WTC11 (cell line): Measurements from ENCODE around the gene UBE2N. TPM values are rescaled to one million over a fixed set of nuclear protein-coding genes. Genes with fewer than 3 reads are reported as not detected.

Source experiments
- ATAC-seq: fragments of 200-7000 bp; cut with Tn5 transposase; 2 replicates; pipeline ENCODE4 v1.10.0; 2021; ENCODE audit warnings: mild to moderate bottlenecking, moderate library complexity
- CTCF ChIA-PET: fragments of 300-600 bp; sonication (Branson Sonifier 250); formaldehyde crosslinking; loops from one replicate; lab custom pipeline; 2021; ENCODE audit warnings: antibody characterized with exemption; lab: Charles Lee
- POLR2A ChIA-PET: fragments of 350-600 bp; sonication (Branson Sonifier 250); formaldehyde crosslinking; loops from one replicate; lab custom pipeline; 2021; ENCODE audit warnings: antibody characterized with exemption; lab: Charles Lee
- DNase-seq: peaks from one replicate; pipeline ENCODE4 v3.0.0; 2021; ENCODE audit warnings: low spot score
- H3K27ac Mint-ChIP-seq: 2 replicates; pipeline ENCODE4 v1.8.0; 2021; ENCODE audit warnings: mixed read lengths
- H3K27me3 Mint-ChIP-seq: 2 replicates; pipeline ENCODE4 v1.8.0; 2021; ENCODE audit warnings: low read depth, mild to moderate bottlenecking, moderate library complexity, mixed read lengths
- H3K36me3 Mint-ChIP-seq: 2 replicates; pipeline ENCODE4 v1.8.0; 2021; ENCODE audit warnings: mixed read lengths
- H3K4me1 Mint-ChIP-seq: 2 replicates; pipeline ENCODE4 v1.8.0; 2022; ENCODE audit warnings: mixed read lengths
- H3K4me3 Mint-ChIP-seq: 2 replicates; pipeline ENCODE4 v1.8.0; 2021; ENCODE audit warnings: mild to moderate bottlenecking, moderate library complexity, mixed read lengths
- H3K9me3 Mint-ChIP-seq: 2 replicates; pipeline ENCODE4 v1.8.0; 2021; ENCODE audit warnings: mixed read lengths
- AFF4 ChIP-seq: sonication (generic); formaldehyde crosslinking; IDR thresholded peaks from 2 replicates; pipeline ENCODE4 v1.8.1; 2023; ENCODE audit warnings: mild to moderate bottlenecking, missing genetic modification reagents, borderline replicate concordance
- ATF2 ChIP-seq: sonication (generic); formaldehyde crosslinking; IDR thresholded peaks from 2 replicates; pipeline ENCODE4 v1.8.1; 2022; ENCODE audit warnings: low read depth, missing genetic modification reagents, borderline replicate concordance
- CREM ChIP-seq: sonication (generic); formaldehyde crosslinking; IDR thresholded peaks from 2 replicates; pipeline ENCODE4 v1.8.1; 2022; ENCODE audit warnings: mild to moderate bottlenecking, missing genetic modification reagents, moderate library complexity
- ELF4 ChIP-seq: sonication (generic); formaldehyde crosslinking; IDR thresholded peaks from 2 replicates; pipeline ENCODE4 v1.8.1; 2022; ENCODE audit warnings: low read depth, mild to moderate bottlenecking, moderate library complexity, missing genetic modification reagents
- ESRRA ChIP-seq: sonication (generic); formaldehyde crosslinking; IDR thresholded peaks from 2 replicates; pipeline ENCODE4 v1.8.1; 2022; ENCODE audit warnings: mild to moderate bottlenecking, missing genetic modification reagents, borderline replicate concordance
- GABPB1 ChIP-seq: sonication (generic); formaldehyde crosslinking; IDR thresholded peaks from 2 replicates; pipeline ENCODE4 v1.8.1; 2023; ENCODE audit warnings: mild to moderate bottlenecking, missing genetic modification reagents
- GRHL2 ChIP-seq: fragments of 250-450 bp; sonication (Bioruptor Pico); IDR thresholded peaks from 2 replicates; pipeline ENCODE4 v1.8.0; 2022; ENCODE audit warnings: mild to moderate bottlenecking, moderate library complexity; ENCODE audit not compliant: insufficient replicate concordance, severe bottlenecking
- JUN ChIP-seq: sonication (generic); formaldehyde crosslinking; IDR thresholded peaks from 2 replicates; pipeline ENCODE4 v1.8.0; 2023; ENCODE audit warnings: mild to moderate bottlenecking, missing genetic modification reagents
- NR2C2 ChIP-seq: sonication (generic); formaldehyde crosslinking; IDR thresholded peaks from 2 replicates; pipeline ENCODE4 v1.8.0; 2022; ENCODE audit warnings: mild to moderate bottlenecking, missing genetic modification reagents
- NR3C1 ChIP-seq: sonication (generic); formaldehyde crosslinking; conservative IDR thresholded peaks from 2 replicates; pipeline ENCODE4 v1.8.1; 2023; ENCODE audit warnings: low read depth, mild to moderate bottlenecking, missing genetic modification reagents
- RELA ChIP-seq: sonication (generic); formaldehyde crosslinking; IDR thresholded peaks from 2 replicates; pipeline ENCODE4 v1.8.1; 2022; ENCODE audit warnings: missing genetic modification reagents, mild to moderate bottlenecking, borderline replicate concordance
- SMAD3 ChIP-seq: sonication (generic); formaldehyde crosslinking; IDR thresholded peaks from 2 replicates; pipeline ENCODE4 v1.8.0; 2022; ENCODE audit warnings: missing genetic modification reagents, mild to moderate bottlenecking, borderline replicate concordance
- SP1 ChIP-seq: sonication (generic); formaldehyde crosslinking; conservative IDR thresholded peaks from 2 replicates; pipeline ENCODE4 v1.8.1; 2022; ENCODE audit warnings: missing genetic modification reagents
- ZNF396 ChIP-seq: fragments of 250-450 bp; sonication (Bioruptor Pico); IDR thresholded peaks from 2 replicates; pipeline ENCODE4 v1.8.0; 2021; ENCODE audit warnings: mild to moderate bottlenecking, moderate library complexity, borderline replicate concordance
- total RNA-seq: library from RNA; stranded (reverse); gene quantifications from 3 replicates; pipeline ENCODE4 v1.2.3, GENCODE V29; 2021
- TF ChIP-seq, protein P1 (sequence below): sonication (generic); formaldehyde crosslinking; IDR thresholded peaks from 2 replicates; pipeline ENCODE4 v1.8.1; 2022; ENCODE audit warnings: mild to moderate bottlenecking, moderate library complexity, missing genetic modification reagents

UBE2N gene
- total RNA-seq, 1 experiment from 2014 or later: 195 TPM

DNA sequence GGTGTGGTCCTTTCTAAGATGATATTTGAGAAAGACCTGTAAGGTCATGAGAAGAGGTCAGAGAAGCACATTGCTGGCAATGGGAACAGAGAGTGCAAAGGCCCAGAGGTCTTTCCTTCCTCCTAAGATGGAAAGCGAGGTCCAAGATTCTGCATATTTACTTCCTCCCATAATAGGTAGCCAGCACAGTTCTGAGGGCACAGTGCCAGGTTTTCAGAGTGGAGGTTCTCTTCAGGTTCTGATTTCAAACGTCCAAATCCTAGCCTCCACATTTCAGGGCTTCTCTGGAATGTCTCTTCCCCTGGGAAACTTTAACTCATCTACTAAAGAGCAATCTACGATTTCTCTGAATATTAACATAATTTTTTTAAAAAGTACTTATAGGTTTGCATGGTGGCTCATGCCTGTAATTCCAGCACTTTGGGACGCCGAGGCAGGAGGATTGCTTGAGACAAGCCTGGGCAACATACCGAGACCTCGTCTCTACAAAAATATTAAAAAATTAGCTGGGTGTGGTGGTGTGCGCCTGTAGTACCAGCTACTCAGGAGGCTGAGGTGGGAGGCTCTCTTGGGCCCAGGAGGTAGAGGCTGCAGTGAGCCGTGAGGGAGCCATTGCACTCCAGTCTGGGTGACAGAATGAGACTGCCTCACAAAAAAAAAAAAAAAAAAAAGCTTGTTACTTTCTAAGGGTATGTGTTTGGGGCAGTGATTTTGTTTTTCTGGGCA lies 25.0 kb upstream of the UBE2N start:
- DNase-seq: no peak
- H3K27me3 Mint-ChIP-seq: no peaks in the 10 kb centered on the region; the same call in 1 of the 2 replicates
- no peak overlapping the region for H3K27ac Mint-ChIP-seq
- ChIA-PET CTCF (interaction anchor here (0.7 to 1.5 kb wide), 5 partner anchors 25 to 542 kb away, joined by 3 to 5 read pairs (median 3); partner anchors contain the start of gene UBE2N), POLR2A (interaction anchor here (0.7 to 1.3 kb wide), 2 partner anchors 25 to 48 kb away, joined by 3 to 4 read pairs; partner anchors contain the start of gene UBE2N)
- no peak for ATAC-seq
- peaks cover 12% of the 10 kb centered on the region for H3K4me1 Mint-ChIP-seq
- H3K36me3 Mint-ChIP-seq: peaks cover 20% of the 10 kb centered on the region
- H3K4me3 Mint-ChIP-seq: peak overlapping the region; percentile 98
- TF ChIP-seq NR3C1: no peak
- TF ChIP-seq ELF4: no peak
- H3K9me3 Mint-ChIP-seq: no peaks in the 10 kb centered on the region

DNA sequence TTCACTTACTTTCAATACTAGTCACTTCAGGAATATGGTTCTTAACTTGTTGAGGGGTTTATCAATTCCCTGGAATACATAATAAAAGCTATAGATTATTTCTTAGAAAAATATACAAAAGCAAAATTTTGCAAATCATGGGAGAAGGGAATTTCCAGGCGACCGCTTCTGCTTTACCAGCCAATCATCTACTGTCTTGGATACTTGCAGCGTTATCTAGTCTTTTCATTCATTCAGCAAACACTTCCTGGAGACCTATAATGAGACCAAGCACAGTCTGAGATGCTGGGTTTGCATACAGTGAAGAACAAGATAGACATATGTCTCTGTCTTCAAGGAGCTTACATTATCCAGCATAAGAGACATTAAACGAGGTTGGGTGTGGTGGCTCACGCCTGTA lies 24.1 kb upstream of the UBE2N start:
- CTCF ChIA-PET: no interaction called here
- ATAC-seq (no peak), DNase-seq (no peak)
- POLR2A ChIA-PET: no interaction called here
- Mint-ChIP-seq H3K9me3 (no peaks in the 10 kb centered on the region), H3K27me3 (no peaks in the 10 kb centered on the region; the same call in 1 of the 2 replicates), H3K4me1 (peaks cover 12% of the 10 kb centered on the region), H3K4me3 (no peak overlapping the region), H3K36me3 (peaks cover 15% of the 10 kb centered on the region), H3K27ac (no peak overlapping the region)
- TF ChIP-seq NR3C1: no peak
- TF ChIP-seq ZNF396 (CRISPR knock-in tag): no peak
- no peak for TF ChIP-seq ELF4
- no peak for TF ChIP-seq GRHL2 (CRISPR knock-in tag)
- TF ChIP-seq, protein P1, sequence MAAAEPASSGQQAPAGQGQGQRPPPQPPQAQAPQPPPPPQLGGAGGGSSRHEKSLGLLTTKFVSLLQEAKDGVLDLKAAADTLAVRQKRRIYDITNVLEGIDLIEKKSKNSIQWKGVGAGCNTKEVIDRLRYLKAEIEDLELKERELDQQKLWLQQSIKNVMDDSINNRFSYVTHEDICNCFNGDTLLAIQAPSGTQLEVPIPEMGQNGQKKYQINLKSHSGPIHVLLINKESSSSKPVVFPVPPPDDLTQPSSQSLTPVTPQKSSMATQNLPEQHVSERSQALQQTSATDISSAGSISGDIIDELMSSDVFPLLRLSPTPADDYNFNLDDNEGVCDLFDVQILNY (CRISPR knock-in tag): no peak
- no peak for TF ChIP-seq AFF4 (CRISPR knock-in tag)
- TF ChIP-seq SMAD3: no peak
- TF ChIP-seq RELA: no peak
- TF ChIP-seq SP1 (CRISPR knock-in tag): no peak
- TF ChIP-seq CREM (CRISPR knock-in tag): no peak
- TF ChIP-seq NR2C2 (CRISPR knock-in tag): no peak
- TF ChIP-seq ESRRA: no peak
- TF ChIP-seq ATF2 (CRISPR knock-in tag): no peak

- TF ChIP-seq GABPB1 (CRISPR knock-in tag): no peak
- no peak for TF ChIP-seq JUN (CRISPR knock-in tag)
- CTCF ChIA-PET: no interaction called here
- no peaks in the 10 kb centered on the region for H3K9me3 Mint-ChIP-seq
- no peak overlapping the region for H3K4me3 Mint-ChIP-seq
- no peaks in the 10 kb centered on the region; the same call in 1 of the 2 replicates for H3K27me3 Mint-ChIP-seq
- no peak for ATAC-seq
- no peaks in the 10 kb centered on the region for H3K4me1 Mint-ChIP-seq
- DNase-seq: no peak
- H3K27ac Mint-ChIP-seq: no peak overlapping the region
- POLR2A ChIA-PET: no interaction called here
- H3K36me3 Mint-ChIP-seq: no peaks in the 10 kb centered on the region
Observed at GRCh38 chr12:93461503-93461902, 19.8 kb upstream of the UBE2N start.
